Panc1 (cell line): ENCODE measurements around the gene ACER2.

Experiments used
- CTCF ChIP-seq: fragments of 450-650 bp; IDR thresholded peaks from 2 replicates; pipeline ENCODE4 v1.5.1; 2017; ENCODE audit warnings: mild to moderate bottlenecking
- POLR2AphosphoS5 ChIP-seq: IDR thresholded peaks from 2 replicates; pipeline ENCODE4 v1.6.1; 2012; ENCODE audit warnings: mild to moderate bottlenecking, low read depth, low read length, moderate library complexity
- SIN3A ChIP-seq: IDR thresholded peaks from 2 replicates; pipeline ENCODE4 v1.6.1; 2012; ENCODE audit warnings: low read depth, mild to moderate bottlenecking, low read length, moderate library complexity, borderline replicate concordance; ENCODE audit not compliant: insufficient read depth
- TF ChIP-seq, protein P1 (sequence below), 2 experiments: IDR thresholded peaks; 2 replicates each; pipeline ENCODE4 v1.6.1; 2011 to 2012; ENCODE audit warnings: low read depth in 2 of 2, control low read depth in 1 of 2, low read length in 1 of 2, mild to moderate bottlenecking in 1 of 2, moderate library complexity in 1 of 2; ENCODE audit not compliant: insufficient read depth in 1 of 2

DNA sequence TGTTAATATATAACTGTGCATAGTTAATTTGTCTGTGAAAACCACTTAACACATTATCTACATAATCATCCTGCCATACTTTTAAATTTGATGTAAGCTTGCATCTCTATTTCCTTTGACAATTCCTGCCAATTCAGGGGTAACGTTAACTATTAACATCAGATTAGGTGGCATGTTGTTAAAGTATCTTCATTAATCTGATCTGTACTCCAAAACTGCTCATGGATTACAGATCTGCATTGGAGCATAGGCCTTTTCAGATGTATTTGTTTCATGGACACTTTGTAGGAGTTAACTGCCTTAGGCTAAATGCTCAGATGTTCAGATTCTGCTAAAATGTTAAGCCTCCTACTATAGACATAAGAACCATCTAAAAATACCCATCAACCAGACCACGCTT, 31.9 kb upstream of the ACER2 start:
- no peak for TF ChIP-seq CTCF
- TF ChIP-seq, protein P1, sequence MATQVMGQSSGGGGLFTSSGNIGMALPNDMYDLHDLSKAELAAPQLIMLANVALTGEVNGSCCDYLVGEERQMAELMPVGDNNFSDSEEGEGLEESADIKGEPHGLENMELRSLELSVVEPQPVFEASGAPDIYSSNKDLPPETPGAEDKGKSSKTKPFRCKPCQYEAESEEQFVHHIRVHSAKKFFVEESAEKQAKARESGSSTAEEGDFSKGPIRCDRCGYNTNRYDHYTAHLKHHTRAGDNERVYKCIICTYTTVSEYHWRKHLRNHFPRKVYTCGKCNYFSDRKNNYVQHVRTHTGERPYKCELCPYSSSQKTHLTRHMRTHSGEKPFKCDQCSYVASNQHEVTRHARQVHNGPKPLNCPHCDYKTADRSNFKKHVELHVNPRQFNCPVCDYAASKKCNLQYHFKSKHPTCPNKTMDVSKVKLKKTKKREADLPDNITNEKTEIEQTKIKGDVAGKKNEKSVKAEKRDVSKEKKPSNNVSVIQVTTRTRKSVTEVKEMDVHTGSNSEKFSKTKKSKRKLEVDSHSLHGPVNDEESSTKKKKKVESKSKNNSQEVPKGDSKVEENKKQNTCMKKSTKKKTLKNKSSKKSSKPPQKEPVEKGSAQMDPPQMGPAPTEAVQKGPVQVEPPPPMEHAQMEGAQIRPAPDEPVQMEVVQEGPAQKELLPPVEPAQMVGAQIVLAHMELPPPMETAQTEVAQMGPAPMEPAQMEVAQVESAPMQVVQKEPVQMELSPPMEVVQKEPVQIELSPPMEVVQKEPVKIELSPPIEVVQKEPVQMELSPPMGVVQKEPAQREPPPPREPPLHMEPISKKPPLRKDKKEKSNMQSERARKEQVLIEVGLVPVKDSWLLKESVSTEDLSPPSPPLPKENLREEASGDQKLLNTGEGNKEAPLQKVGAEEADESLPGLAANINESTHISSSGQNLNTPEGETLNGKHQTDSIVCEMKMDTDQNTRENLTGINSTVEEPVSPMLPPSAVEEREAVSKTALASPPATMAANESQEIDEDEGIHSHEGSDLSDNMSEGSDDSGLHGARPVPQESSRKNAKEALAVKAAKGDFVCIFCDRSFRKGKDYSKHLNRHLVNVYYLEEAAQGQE (IDR thresholded peaks at IDR 0.05; ENCODE audit: insufficient read depth in 1 of 2, low read depth in 2 of 2, low read length in 1 of 2): no peak
- no peak for TF ChIP-seq SIN3A
- no peak for TF ChIP-seq POLR2AphosphoS5
